GM19397 (cell line): Measurements from ENCODE around the gene UBAC2.
A peak's percentile ranks its signal among the peaks of the same experiment; 100 is the strongest.

ENCODE experiments used
- ATAC-seq: cut with Tn5 transposase; IDR thresholded peaks from one replicate; pipeline ENCODE4 v1.9.1; 2021; ENCODE audit warnings: mild to moderate bottlenecking, moderate library complexity; ENCODE audit not compliant: unreplicated experiment

Gene UBAC2

DNA sequence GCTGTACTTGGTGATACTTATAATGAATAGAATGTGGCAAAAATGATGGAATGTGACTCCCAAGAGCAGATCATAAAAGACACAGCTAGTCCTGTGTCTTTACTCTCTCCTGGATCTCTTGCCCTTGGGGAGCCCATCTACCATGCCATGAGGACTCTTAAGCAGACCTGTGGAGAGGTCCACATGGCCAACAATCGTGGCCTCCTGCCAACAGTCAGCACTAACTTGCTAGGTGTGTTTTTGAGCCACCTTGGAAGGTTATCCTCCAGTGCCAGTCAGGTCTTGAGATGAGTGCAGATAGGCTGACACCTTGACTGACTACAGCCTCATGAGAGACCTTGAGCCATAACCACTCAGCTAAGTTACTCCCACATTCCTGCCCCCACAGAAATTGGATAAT lies 128.8 kb downstream of the UBAC2 start:
- no peak for ATAC-seq

GRCh38 chr13:99330942-99331341 lies 130.3 kb downstream of the UBAC2 start:
- no peak for ATAC-seq

DNA sequence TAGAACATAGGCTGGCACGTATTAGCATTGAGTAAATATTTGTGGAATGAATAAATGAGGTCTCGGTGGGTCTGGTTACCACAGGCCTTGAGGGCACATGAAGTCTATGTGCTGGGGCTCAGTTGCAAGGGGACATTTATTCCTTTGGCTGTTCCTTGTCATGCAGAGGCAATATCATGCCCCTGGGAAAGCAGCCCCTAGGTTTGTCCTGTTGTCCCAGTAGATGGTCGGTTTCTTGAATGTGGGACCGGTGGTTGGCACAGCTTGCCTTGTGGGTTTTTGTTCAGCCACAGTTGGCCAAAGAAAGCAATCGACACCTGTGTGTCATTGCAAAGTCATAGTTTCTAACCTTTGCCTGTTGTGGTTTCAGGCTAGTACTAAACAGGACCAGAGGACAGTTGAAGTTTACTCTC lies 131.2 kb downstream of the UBAC2 start:
- ATAC-seq = peak; percentile 68

- peak; percentile 7 for ATAC-seq
Measured at GRCh38 chr13:99332456-99332855, 131.8 kb downstream of the UBAC2 start.

- ATAC-seq = no peak
Measured at GRCh38 chr13:99334221-99334620, 133.6 kb downstream of the UBAC2 start.

DNA sequence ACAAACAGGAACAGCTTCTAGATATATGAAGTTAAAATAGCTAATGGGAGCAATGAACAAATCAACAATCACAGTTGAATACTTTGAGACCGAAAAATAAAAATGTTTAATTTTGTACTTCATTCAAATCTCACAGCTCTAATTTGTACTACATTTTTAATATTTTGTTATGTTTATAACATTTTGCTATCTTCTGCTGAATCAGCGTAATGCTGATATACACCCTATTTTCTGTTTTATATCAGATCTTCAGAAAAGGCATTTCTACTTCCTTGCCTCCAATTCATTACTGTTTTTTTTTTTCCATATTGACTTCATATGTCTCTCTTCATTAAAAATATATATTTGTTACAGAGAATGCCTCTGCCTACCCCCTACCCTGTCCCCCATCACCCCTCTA lies 134.4 kb downstream of the UBAC2 start:
- ATAC-seq = no peak

DNA sequence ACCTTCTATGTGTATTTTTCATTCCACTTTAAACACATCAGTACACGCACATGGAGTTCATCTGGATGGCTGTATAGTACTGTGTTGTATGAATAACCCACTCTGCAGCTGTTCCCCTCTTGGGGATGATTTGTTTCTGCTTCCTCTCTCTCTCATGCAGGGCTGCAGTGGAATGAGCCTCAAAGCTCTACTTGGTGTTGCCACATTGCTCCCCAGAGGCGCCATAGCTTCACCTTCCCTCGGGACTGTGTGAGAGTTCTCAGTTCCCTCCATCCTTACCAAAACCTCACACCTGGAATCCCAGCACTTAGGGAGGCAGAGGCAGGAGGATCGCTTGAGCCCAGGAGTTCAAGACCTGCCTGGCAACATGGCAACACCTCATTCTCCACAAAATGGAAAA lies 134.9 kb downstream of the UBAC2 start:
- peak; percentile 70 for ATAC-seq

GRCh38 chr13:99339230-99339721 lies 138.6 kb downstream of the UBAC2 start:
- no peak for ATAC-seq

DNA sequence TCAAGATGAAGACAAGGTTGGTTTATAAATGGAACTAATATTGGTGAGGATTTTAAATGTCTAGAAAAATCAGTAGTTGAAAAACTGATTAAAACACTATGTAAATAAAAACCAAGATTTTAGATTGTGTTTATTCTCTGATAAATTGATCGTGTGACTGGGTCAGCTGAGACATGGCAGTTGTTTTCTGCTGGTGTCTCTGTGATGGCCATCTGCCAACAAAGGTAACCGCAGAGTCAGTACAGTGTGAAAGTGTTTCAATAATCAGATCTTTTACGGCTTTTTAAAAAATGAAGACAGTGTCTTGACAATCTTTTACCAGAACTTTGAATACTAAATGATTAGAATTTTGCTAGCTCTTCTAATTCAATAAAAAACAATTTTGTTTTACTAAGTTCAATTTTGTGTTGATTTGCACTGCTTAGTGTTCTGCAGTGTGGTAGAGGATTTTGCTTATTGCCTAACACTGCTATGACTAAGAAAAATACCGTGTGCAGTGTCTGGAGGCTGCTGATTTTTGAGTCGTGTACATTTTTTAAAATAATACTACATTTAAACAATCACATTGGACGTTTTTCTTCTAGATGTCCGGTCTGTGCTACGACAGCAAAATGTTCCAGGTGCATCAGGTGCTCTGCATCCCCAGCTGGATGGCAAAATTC lies 139.2 kb downstream of the UBAC2 start:
- no peak for ATAC-seq

- ATAC-seq = no peak
Measured at GRCh38 chr13:99340638-99341037, 140.0 kb downstream of the UBAC2 start.

DNA sequence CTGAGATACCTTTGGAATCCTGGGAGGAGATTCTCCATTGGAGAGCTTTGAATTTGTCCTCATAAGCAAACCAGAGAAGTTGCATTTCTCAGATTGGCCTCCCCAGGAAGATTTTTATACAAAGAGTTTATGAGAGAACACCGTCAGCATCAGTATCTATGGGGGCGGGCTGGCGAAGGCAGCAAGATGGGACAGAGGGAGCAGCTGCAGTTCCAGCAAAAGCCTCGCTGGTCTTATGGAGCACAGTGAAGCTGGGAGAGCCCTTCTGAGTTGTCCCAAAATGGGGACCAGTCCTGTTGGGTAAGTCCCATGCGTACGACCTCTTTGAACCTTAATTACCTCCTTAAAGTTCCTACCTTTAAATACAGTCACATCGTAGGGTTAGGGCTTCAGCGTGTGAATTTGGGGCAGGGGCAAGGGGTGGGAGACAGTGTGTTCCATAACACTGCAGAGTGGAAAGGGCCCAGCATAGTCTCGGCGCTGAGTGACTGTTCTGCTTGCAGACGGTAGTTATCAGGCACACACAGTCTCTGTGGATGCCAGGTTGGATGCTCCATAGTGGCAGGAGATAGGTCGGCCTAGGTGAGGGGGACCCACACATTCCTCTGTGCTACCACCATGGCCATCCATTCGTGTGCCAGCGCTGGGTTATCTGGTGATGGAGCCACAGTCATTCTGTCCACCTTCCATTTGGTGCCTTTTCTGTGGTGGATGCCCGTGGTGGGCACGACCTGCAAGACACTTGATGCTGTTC lies 141.5 kb downstream of the UBAC2 start:
- no peak for ATAC-seq

DNA sequence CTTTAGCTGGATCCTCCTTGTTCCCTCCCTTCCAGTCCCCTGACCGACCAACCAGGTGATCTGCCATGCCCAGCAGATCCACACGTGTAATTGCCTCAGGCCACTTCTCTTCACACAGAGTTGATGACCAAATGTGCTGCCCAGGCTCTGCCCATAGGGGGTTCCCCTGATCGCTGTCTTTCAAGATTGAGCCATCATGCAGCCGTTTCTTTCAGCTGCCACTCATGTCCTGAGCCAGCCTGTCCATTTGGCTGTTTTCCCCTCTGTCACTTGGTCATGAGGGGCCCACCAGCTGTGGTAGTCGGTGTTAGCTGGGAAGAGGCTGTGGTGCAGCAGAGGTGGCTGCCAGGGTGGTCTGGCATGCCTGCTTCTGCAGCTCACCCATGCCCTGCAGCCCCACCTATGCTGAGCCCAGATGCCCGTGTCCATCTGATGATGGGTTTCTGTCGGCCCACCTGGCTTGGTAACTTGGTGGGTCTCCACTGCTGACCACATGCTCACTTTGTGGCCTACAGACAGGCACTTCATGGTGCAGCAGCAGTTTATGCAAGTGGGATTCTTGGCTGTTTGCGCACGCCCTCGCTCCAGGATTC lies 142.2 kb downstream of the UBAC2 start:
- ATAC-seq = no peak

GRCh38 chr13:99344610-99345208 lies 144.1 kb downstream of the UBAC2 start:
- no peak for ATAC-seq

DNA sequence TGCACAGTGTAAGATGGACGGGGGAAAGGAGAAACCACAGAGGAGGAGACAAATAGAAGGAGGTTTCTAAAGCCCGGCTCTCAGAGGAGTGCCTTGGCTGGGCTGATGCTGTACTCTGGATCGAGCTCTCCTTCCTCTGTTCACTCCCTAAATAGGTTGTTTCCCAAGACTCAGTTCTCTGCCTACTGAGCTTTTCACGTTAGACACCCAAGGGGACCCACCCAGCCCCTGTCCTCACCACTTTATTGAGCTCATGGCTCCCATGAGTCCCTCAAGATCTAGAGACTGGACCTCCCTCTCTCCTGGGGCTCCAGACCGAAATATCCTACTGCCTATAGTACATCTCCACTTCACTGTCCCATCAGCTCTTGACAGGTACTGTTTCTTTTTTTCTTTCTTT lies 144.7 kb downstream of the UBAC2 start:
- ATAC-seq = no peak

GRCh38 chr13:99346335-99347042 lies 145.8 kb downstream of the UBAC2 start:
- no peak for ATAC-seq

DNA sequence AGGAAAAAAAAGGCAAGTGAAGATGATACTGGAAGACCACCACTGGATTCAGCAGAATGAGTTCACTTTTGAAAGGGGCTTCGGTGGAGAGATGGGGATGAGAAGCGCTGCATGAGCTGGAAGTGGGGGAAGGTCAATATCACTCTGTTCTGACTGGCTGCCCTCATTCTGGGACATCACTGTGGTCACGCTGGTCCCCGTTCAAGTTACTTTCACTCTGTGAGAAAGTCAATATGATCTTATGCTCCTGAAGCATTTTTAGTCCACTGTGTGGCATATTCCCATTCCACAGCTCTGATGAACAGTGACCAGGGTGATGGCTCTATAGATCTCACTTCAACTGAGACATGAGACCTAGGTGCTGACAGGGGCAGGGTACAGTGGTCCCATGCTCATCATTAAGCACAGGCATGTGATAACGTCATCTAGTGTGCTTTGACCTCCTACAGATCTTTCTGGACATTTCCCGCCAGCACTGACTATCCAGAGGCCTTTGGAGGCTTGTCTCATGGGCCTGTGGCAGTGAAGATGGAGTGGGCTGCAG lies 146.8 kb downstream of the UBAC2 start:
- no peak for ATAC-seq

- ATAC-seq = no peak
Measured at GRCh38 chr13:99347911-99348451, 147.3 kb downstream of the UBAC2 start.

DNA sequence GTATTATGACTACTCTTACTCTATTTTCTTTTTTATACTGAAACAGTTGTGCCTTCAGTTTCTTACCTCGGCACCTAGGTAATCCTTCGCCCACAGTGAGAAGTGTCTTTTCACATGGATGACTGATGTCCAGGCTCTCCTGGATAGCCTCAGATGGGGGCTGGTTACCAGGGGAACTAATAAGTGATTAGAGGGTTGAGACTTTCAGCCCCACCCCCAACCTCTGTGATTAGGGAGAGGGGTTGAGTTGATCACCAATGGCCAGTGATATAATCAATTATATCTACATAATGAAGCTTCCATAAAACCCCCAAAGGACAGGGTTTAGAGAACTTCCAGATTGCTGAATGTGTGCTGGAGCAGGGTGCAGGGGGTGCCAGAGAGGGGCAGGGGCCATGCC lies 149.5 kb downstream of the UBAC2 start:
- no peak for ATAC-seq

DNA sequence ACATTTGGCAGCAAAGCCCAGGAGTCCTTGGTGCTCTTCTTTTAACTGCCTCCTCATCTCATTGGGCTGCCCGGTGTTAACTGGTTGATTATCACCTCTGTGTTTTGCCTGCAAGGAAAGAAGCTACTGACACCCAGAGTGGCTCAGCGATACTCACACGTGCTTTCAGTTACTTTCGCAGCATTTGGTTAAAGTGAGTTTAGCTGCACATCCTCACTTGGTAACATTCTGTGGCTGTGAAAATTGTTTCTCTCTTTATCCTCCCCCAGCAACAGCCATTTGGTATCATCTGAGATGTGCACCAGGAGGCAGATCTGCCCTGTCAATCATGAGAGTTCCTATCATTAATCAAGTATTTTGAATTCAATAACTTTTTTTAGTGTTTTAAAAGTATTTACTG lies 151.1 kb downstream of the UBAC2 start:
- no peak for ATAC-seq
